GM19035 (cell line): ENCODE data around the gene SARS2.
"Not testable (repeated sequence)": the region's sequence is repeated elsewhere in the genome, so short reads cannot be mapped to it uniquely, and the experiment has no call there.

Experiments used
- ATAC-seq: cut with Tn5 transposase; IDR thresholded peaks from one replicate; pipeline ENCODE4 v1.9.1; 2021; ENCODE audit not compliant: unreplicated experiment

Gene SARS2, protein sequence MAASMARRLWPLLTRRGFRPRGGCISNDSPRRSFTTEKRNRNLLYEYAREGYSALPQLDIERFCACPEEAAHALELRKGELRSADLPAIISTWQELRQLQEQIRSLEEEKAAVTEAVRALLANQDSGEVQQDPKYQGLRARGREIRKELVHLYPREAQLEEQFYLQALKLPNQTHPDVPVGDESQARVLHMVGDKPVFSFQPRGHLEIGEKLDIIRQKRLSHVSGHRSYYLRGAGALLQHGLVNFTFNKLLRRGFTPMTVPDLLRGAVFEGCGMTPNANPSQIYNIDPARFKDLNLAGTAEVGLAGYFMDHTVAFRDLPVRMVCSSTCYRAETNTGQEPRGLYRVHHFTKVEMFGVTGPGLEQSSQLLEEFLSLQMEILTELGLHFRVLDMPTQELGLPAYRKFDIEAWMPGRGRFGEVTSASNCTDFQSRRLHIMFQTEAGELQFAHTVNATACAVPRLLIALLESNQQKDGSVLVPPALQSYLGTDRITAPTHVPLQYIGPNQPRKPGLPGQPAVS

GRCh38 chr19:38929929-38930775, at the start of gene SARS2:
SARS2 (minus strand) TSS chr19:38930763; CDS start chr19:38930736, 27 bp downstream.
- ATAC-seq, result peak; percentile 73

DNA sequence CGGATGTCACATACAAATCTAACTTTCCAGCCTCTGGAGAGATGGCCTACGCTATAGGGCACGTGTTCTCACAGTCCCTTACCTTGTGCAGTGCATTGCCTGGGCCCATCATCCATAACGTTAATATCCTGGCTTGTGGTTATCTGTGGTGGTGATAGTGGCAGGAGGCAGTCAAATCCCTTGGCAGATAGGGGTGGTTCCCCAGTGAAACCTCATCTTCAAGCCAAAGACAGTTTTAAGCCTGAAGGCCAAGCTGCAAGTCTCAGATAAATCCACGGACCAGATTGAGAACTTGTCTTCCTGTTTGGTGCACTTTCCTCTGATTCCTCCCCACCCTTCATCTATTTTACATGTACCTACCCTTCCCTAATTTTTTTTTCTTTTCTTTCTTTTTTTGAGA, 49.2 kb upstream of the SARS2 start:
- ATAC-seq, result no peak

DNA sequence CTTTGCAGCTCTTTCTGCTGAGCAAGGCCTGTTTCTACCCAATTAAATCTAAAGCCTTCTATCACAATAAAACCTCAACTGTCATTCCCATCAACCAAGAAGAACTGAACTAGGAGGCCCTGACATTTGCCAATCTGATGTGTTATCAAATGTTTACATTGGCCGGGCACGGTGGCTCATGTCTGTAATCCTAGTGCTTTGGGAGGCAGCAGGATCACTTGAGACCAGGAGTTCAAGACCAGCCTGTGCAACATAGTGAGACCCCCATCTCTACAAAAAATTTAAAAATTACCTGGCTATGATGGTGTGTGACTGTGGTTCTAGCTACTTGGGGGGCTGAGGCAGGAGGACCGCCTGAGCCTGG, 47.7 kb upstream of the SARS2 start:
- no peak for ATAC-seq

DNA sequence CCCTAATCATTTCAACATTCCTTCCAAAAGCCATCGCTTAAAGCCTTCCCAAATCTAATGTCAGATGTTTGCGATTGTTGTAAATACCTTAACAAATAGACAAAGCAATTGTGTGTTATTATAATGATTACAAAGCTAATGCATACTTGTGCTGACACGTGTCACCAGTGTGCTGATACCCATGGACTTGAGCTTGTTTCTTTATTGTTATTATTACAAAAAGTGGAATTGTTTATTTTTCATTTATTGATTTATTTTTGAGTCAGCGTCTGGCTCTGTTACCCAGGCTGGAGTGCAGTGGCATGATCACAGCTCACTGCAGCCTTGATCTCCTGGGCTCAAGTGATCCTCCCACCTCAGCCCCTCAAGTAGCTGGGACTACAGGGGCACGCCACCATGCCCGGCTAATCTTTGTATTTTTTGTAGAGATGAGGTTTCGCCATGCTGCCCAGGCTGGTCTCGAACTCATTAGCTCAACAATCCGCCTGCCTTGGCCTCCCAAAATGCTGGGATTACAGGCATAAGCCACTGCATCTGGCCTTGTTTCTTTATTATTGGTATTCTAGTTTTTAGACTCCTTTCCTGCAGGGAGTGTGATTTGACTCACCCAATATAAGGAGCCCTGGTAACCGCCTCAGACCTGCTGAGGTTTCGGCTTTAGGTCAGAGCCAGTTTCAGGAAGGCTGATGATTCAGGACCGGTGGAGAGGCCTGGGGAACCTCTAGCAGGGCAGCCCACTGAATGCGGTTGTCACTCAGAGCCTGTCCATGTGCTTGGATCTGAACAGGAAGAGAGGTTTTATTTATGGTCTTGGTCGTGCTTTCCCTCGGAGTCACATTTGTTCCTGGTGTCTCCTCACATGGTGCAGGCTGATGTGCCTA, 47.1 kb upstream of the SARS2 start:
- ATAC-seq, result peak; percentile 59

GRCh38 chr19:38975861-38976271, 45.3 kb upstream of the SARS2 start:
- ATAC-seq, result no peak

DNA sequence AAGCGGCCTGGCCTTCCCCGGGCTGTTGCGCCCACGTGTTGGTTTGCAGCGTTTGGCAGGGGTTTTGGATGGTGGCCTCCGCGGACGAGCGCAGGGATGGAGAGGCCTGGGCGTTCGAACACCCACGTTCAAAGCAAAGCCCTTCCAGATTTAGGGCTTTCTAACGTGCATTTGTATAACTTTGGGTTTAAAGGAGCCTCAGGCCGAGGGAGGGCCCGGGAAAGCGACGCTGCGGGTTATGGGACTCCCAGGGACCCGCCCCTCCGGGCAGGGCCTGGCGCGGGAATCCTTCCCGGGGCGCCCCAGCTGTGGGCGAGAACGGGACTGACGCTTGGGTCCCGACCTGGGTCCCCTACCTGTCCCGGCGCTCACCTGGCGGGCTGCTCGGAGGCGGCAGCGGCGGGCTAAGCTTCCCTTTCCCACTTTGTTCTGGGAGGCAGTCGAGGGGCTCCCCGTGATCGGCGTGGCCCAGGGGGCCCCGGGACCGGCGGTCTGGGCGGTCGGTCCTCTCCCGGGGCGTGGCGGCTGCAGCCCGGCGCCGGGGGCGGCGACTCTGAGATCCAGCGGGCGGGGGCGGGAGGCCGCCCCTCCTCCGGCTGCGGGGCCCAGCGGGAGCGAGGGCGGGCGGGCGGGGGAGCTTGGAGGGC, 44.8 kb upstream of the SARS2 start, which contains the start of gene FBXO17:
Gene FBXO17 (minus strand): TSS at position 529 of the 647 bp plus-strand sequence. CDS start 25,423 bp downstream, outside the sequence.
- ATAC-seq, result no peak

DNA sequence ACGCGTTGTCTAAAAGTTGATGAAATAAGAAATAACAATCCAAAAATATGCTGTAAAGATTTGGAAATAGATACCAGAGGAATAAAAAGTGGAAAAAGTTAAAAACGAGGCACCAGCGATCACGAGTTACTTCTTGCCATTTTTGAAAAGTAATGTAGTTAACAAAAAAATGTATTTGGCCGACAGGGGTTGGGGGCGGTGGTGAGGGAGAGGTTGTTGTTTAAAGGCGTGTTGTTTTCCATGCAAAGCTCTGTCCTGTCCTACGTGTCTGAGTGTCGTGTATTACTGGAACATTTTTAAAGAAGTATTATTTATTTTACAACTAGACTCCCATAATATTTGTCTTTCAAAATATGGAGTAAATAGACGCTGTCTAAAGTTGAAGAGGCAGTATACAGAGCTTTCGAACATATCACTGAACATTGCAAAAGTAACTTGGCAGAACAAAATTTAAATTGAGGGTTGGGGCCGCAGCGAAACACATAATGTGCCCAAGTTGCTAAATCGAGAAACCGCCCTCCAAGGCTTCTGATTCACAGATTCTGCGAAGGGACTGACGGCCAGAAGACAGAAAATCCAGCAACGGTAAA, 44.2 kb upstream of the SARS2 start:
- ATAC-seq, result no peak

DNA sequence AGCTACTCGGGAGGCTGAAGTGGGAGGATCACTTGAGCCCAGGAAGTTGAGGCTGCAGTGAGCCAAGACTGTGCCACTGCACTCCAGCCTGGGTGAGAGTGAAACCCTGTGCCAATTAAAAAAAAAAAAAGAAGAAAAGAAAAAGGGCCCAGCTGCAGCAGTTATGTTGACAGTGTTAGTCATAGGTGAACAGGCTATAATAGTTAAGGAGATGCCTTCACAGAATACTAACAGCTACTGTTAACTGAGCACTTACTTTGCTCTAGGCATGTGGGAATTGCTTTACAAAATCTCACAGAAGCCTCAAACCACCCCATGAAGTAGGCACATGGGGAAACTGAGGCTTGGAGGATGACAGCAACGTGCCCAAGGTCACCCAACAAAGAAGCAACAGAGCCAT, 41.1 kb upstream of the SARS2 start:
- no peak for ATAC-seq

DNA sequence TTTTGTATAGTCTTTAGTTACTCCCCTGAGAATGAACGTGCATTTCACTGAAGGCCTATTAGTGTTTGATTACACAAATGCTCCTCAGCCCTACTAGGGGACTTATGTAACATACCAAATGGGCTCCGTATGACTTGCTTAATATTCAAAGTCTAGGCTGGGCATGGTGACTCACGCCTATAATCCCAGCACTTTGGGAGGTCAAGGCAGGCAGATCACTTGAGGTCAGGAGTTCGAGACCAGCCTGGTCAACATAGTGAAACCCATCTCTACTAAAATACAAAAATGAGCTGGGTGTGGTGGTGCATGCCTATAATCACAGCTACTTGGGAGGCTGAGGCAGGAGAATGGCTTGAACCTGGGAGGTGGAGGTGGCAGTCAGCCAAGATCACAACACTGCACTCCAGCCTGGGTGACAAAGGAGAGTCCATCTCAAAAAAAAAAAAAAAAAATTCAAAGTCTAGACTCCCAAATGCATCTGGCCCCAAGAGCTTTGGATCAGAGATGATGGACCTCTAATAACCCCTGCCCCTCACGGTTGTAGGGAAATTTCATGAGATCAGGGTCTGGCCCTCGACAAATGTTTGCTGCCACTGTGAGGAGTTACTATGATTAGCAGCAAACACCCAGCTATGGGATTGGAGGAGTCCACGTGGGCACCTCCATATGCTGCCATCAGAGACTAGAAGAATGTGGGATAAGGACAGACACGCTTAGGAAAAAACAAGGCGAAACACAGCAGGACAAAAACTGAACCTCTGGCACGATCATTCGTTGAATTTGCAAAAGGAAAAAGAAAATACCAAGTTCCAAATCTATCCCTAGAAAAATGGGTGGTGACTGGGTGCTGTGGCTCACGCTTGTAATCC, 40.3 kb upstream of the SARS2 start:
- no peak for ATAC-seq

- not testable (repeated sequence) for ATAC-seq
Measured at GRCh38 chr19:38966149-38966548, 35.6 kb upstream of the SARS2 start.

- no peak for ATAC-seq
Measured at GRCh38 chr19:38964738-38965137, 34.2 kb upstream of the SARS2 start.

GRCh38 chr19:38959618-38960017, 29.1 kb upstream of the SARS2 start:
- ATAC-seq, result no peak

DNA sequence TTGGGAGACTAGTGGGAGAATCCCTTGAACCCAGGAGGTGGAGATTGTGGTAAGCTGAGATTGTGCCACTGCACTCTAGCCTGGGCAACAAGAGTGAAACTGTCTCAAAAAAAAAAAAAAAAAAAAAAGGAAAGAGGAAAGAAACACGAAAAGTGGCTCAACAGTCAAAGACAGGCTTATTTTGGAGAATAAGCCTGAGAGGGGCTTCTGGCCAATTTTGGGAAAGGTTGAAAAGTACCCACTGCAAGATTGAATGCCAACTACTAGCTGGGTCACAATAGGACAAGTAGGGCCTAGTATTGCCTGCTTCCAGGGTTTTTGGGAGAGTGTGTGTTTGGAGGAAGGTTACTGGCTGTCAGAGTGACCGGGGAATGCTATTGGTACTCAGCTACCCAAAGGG, 27.7 kb upstream of the SARS2 start:
- no peak for ATAC-seq

- ATAC-seq, result no peak
Measured at GRCh38 chr19:38956264-38956663, 25.7 kb upstream of the SARS2 start.

DNA sequence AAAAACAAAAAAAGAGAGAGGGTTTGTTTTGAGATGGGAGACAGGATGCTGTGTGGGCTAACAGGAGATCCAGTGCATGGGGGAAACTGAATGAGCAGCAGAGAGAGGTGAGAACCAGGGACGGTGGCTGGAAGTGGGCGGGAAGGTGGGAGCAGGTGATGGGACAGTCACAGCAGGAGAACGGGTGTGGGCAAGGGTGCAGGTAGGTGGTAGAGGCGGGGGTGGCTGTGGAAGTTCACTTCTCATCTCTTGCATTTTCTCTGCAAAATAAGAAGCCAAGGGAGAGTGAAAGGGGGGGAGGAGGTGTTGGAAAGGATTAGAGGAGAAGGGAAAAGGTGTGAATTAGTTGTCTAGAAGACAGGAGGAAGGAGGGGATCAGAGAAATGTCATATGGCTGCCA, 23.1 kb upstream of the SARS2 start:
- ATAC-seq, result no peak

DNA sequence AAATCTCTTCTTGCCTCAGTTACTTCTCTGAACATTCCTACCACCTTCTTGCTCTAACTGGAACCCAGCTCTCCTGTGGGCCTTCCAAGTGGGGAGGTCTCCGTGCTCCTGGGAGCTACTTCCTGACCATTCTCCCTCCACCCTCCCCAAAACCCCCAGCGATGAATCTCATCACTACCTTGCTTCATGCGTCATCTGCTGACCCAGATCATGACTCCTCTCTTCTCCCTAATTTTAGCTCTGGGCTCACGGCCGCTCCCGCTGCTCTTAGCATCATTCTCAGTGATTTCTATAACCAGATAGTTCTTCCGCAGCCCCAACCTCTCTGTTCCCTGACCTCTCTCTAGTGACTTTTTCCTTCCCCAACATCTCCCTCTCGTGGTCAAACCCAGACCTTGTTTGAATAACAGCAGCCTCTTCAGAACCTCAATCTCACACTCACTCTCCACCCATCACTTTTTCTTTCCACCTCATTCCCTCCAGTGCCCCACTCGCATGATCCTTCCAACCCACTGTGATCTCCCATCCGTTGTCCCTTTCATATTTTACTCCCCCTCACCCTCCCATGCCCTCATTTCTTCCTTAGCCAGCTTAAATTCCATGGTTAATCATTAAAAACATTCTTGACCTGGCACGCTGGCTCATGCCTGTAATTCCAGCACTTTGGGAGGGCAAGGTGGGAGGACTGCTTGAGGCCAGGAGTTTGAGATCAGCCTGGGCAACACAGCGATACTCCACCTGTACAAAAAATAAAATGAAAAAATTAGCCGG, 22.0 kb upstream of the SARS2 start:
- ATAC-seq, result no peak

DNA sequence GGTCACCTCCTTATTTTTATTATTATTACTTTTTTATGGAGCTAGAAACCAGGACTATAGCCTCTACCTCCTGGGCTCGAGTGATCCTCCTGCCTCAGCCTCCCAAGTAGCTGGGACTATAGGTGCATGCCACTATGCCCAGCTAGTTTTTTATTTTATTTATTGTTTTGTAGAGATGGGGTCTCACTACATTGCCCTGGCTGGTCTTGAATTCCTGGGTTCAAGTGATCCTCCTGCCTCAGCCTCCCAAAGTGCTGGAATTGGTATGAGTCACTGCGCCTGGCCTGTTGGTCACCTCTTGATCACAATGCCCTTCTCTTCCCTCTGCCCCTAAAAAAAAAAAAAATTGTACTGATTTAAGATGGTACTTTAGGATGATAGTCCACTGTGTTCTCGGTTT, 20.6 kb upstream of the SARS2 start:
- no peak for ATAC-seq
